DOHH2 (cell line): ENCODE measurements around the gene SH2D3A.

Experiments
- H3F3A ChIP-seq: fragments of 200-600 bp; sonication (generic), shearing (Covaris generic); 2 replicates; pipeline ENCODE4 v1.6.0; 2016; ENCODE audit warnings: antibody characterized with exemption, mild to moderate bottlenecking; ENCODE audit not compliant: control insufficient read depth, insufficient read depth
- H3K27ac ChIP-seq: fragments of 200-600 bp; sonication (generic); 2 replicates; pipeline ENCODE4 v1.5.1; 2014; ENCODE audit warnings: low read depth, mild to moderate bottlenecking, low read length, moderate library complexity
- H3K27me3 ChIP-seq: fragments of 200-600 bp; sonication (generic); 2 replicates; pipeline ENCODE4 v1.6.1; 2014; ENCODE audit warnings: mild to moderate bottlenecking, low read length, mixed read lengths; ENCODE audit not compliant: control insufficient read depth
- H3K36me3 ChIP-seq: fragments of 200-600 bp; sonication (generic); 2 replicates; pipeline ENCODE4 v1.6.1; 2014; ENCODE audit warnings: mild to moderate bottlenecking, low read length, moderate library complexity, mixed read lengths; ENCODE audit not compliant: control insufficient read depth
- H3K4me1 ChIP-seq: fragments of 200-600 bp; sonication (generic); 2 replicates; pipeline ENCODE4 v1.6.1; 2014; ENCODE audit warnings: mild to moderate bottlenecking, low read length, mixed read lengths; ENCODE audit not compliant: control insufficient read depth
- H3K4me2 ChIP-seq: fragments of 200-600 bp; sonication (generic); 2 replicates; pipeline ENCODE4 v1.6.0; 2014; ENCODE audit warnings: mild to moderate bottlenecking, low read length, moderate library complexity
- H3K4me3 ChIP-seq: fragments of 200-600 bp; sonication (generic); 2 replicates; pipeline ENCODE4 v1.5.1; 2014; ENCODE audit warnings: mild to moderate bottlenecking, low read length, mixed read lengths
- H3K79me2 ChIP-seq: fragments of 200-600 bp; sonication (generic); 2 replicates; pipeline ENCODE4 v1.6.1; 2014; ENCODE audit warnings: mild to moderate bottlenecking, low read length, mixed read lengths; ENCODE audit not compliant: control insufficient read depth
- H3K9me2 ChIP-seq: fragments of 200-600 bp; sonication (generic); replicated peaks from 2 replicates; pipeline ENCODE4 v1.6.1; 2014; ENCODE audit warnings: mild to moderate bottlenecking, low read length, mixed read lengths; ENCODE audit not compliant: control insufficient read depth
- H3K9me3 ChIP-seq: fragments of 200-600 bp; sonication (generic); 2 replicates; pipeline ENCODE4 v1.6.1; 2014; ENCODE audit warnings: antibody characterized with exemption, low read length, mixed read lengths; ENCODE audit not compliant: control insufficient read depth, insufficient read depth
- H4K20me1 ChIP-seq: fragments of 200-600 bp; sonication (generic); 2 replicates; pipeline ENCODE4 v1.6.0; 2014; ENCODE audit warnings: low read depth, mild to moderate bottlenecking, antibody characterized with exemption, low read length, moderate library complexity; ENCODE audit not compliant: control insufficient read depth, insufficient read depth
- EZH2phosphoT487 ChIP-seq: fragments of 200-600 bp; sonication (generic); IDR thresholded peaks from 2 replicates; pipeline ENCODE4 v1.6.1; 2017; ENCODE audit warnings: borderline replicate concordance, mild to moderate bottlenecking, antibody characterized with exemption, low read length, moderate library complexity, mixed read lengths
- TF ChIP-seq, protein P1 (sequence below): fragments of 200-600 bp; sonication (generic); IDR thresholded peaks from one replicate; pipeline ENCODE4 v1.5.1; 2014; ENCODE audit warnings: antibody characterized with exemption, mild to moderate bottlenecking, low read depth, low read length; ENCODE audit not compliant: poor library complexity, severe bottlenecking

Gene SH2D3A

DNA sequence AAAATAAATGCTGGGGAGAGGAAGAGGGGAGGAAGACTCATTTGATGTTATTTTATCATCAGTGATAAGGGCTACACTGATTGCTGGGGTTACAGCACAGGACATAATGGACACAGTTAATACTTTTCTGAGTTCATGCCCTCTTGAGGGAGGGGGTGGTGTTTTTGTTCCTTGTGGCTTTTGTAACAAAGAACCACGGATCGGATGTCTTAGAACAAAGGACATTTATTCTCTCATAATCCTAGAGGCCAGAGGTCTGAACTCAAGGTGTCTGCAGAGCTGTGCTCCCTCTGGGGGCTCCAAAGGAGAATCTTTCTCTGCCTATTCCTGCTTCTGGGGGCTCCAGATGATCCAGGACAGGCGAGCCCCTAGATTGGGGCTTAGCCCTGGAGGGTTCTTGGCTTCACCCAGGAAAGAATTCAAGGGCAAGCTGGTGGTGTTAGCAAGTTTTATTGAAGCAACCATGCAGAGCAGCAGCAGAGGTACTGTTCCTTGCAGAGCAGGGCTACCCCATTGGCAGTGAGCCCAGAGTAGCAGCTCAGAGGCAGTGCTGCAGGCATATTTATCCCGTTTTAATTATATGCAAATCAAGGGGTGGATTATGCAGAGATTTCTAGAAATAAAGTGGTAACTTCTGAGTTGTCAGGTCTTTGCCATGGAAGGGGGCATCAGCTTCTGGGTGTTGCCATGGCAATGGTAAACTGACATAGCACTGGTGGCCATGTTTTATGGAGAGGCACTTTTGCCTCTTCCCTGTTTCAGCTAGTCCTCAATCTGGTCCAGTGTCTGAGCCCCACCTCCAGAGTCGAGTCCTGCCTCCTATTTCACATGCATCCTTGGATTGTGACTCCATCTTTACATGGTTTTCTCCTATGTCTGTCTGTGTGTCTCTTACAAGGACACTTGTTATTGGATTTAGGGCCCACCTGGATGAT lies 23.2 kb upstream of the SH2D3A start:
- Histone ChIP-seq H3K79me2 (peaks cover 61% of the 10 kb centered on the region), H4K20me1 (peaks cover 5% of the 10 kb centered on the region; the same call in 1 of the 2 replicates), H3K27ac (no peak overlapping the region), H3K4me1 (peaks cover 15% of the 10 kb centered on the region), H3K4me3 (no peak overlapping the region), H3K4me2 (no peak overlapping the region), H3K36me3 (0 out of 2 replicates have a peak, but pooled peaks cover 2% of the 10 kb centered on the region), H3K9me3 (no peaks in the 10 kb centered on the region), H3K27me3 (no peaks in the 10 kb centered on the region), H3K9me2 (no peaks in the 10 kb centered on the region), H3F3A (no peaks in the 10 kb centered on the region)
- TF ChIP-seq, protein P1, sequence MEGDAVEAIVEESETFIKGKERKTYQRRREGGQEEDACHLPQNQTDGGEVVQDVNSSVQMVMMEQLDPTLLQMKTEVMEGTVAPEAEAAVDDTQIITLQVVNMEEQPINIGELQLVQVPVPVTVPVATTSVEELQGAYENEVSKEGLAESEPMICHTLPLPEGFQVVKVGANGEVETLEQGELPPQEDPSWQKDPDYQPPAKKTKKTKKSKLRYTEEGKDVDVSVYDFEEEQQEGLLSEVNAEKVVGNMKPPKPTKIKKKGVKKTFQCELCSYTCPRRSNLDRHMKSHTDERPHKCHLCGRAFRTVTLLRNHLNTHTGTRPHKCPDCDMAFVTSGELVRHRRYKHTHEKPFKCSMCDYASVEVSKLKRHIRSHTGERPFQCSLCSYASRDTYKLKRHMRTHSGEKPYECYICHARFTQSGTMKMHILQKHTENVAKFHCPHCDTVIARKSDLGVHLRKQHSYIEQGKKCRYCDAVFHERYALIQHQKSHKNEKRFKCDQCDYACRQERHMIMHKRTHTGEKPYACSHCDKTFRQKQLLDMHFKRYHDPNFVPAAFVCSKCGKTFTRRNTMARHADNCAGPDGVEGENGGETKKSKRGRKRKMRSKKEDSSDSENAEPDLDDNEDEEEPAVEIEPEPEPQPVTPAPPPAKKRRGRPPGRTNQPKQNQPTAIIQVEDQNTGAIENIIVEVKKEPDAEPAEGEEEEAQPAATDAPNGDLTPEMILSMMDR, result no peak
- TF ChIP-seq EZH2phosphoT487, result no peak

DNA sequence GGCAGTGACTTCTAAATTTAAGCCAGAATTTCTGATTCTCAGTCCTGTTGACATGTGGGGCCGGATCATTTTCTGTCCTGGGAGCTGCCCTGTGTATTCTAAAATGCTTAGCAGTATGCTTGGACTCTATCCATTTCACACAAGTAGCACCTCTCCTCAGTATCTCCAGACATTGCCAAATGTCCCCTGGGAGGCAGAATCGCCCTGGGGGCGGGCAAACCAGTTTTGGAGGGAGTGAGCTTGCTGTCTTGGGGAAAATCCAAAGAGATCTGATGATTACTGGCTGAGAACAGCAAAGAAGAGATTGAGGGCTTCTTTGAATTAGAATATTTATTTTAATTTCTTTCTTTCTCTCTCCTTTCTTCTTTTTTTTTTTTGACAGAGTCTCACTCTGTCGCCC lies 21.7 kb upstream of the SH2D3A start:
- H3K79me2 ChIP-seq, result peaks cover 56% of the 10 kb centered on the region
- no peaks in the 10 kb centered on the region for H3K27me3 ChIP-seq
- TF ChIP-seq EZH2phosphoT487, result no peak
- TF ChIP-seq, protein P1, result no peak
- no peak overlapping the region for H3K4me2 ChIP-seq
- H3K4me1 ChIP-seq, result peaks cover 15% of the 10 kb centered on the region
- 0 out of 2 replicates have a peak, but pooled peaks cover 2% of the 10 kb centered on the region for H3K36me3 ChIP-seq
- no peaks in the 10 kb centered on the region for H3K9me2 ChIP-seq
- no peak overlapping the region for H3K27ac ChIP-seq
- H3K4me3 ChIP-seq, result no peak overlapping the region
- no peaks in the 10 kb centered on the region for H3F3A ChIP-seq
- peaks cover 5% of the 10 kb centered on the region; the same call in 1 of the 2 replicates for H4K20me1 ChIP-seq
- no peaks in the 10 kb centered on the region for H3K9me3 ChIP-seq

DNA sequence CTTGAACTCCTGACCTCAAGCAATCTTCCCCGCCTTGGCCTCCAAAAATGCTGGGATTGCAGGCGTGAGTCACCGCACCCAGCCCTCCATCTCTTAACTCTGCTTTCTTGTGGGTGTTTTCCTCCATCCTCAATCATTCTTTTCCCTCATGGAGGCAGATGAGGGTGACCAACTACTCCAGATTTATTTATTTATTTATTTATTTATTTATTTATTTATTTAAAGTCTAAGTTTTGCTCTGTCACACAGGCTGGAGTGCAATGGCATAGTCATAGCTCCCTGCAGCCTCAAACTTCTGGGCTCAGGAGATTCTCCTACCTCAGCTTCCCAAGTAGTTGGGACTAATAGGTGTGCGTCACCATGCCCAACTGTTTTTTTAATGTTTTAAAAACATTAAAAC lies 20.2 kb upstream of the SH2D3A start:
- no peaks in the 10 kb centered on the region for H3K9me3 ChIP-seq
- H3F3A ChIP-seq, result no peaks in the 10 kb centered on the region
- H3K9me2 ChIP-seq, result no peaks in the 10 kb centered on the region
- peaks cover 15% of the 10 kb centered on the region for H3K4me1 ChIP-seq
- H3K4me2 ChIP-seq, result no peak overlapping the region
- 0 out of 2 replicates have a peak, but pooled peaks cover 2% of the 10 kb centered on the region for H3K36me3 ChIP-seq
- H3K4me3 ChIP-seq, result no peak overlapping the region
- TF ChIP-seq, protein P1, result no peak
- H4K20me1 ChIP-seq, result 0 out of 2 replicates have a peak, but pooled peaks cover 5% of the 10 kb centered on the region
- peaks cover 56% of the 10 kb centered on the region for H3K79me2 ChIP-seq
- no peak overlapping the region for H3K27ac ChIP-seq
- H3K27me3 ChIP-seq, result no peaks in the 10 kb centered on the region
